GM12864 (cell line): ENCODE results near the gene ST6GALNAC6.

ENCODE experiments used
- DNase-seq: peaks from one replicate; pipeline ENCODE4 v3.0.0-alpha.2; 2011; ENCODE audit warnings: low read depth
- H3K4me3 ChIP-seq: 2 replicates; pipeline ENCODE4 v1.5.1; 2011; ENCODE audit warnings: mild to moderate bottlenecking, low read depth, low read length, control low read depth
- CTCF ChIP-seq: IDR thresholded peaks from 2 replicates; pipeline ENCODE4 v1.5.1; 2011; ENCODE audit warnings: low read depth, mild to moderate bottlenecking, moderate library complexity, low read length, control low read depth, inconsistent platforms; ENCODE audit errors: missing control alignments

The ST6GALNAC6 gene

GRCh38 chr9:127921557-127922120 is 22.2 kb upstream of the ST6GALNAC6 start:
- peak; percentile 91 for TF ChIP-seq CTCF
- DNase-seq = no peak
- peak overlapping the region; percentile 0; the same call in 1 of the 2 replicates for H3K4me3 ChIP-seq

- no peak for DNase-seq
- TF ChIP-seq CTCF = no peak
- no peak overlapping the region for H3K4me3 ChIP-seq
Observed at GRCh38 chr9:127920794-127921193, 21.4 kb upstream of the ST6GALNAC6 start.

GRCh38 chr9:127919253-127919815 is 19.9 kb upstream of the ST6GALNAC6 start:
- DNase-seq = no peak
- TF ChIP-seq CTCF = no peak
- H3K4me3 ChIP-seq = no peak overlapping the region

GRCh38 chr9:127918183-127919107 is 19.0 kb upstream of the ST6GALNAC6 start:
- peak; percentile 42 for TF ChIP-seq CTCF
- H3K4me3 ChIP-seq = no peak overlapping the region
- no peak for DNase-seq

- DNase-seq = no peak
- H3K4me3 ChIP-seq = peak overlapping the region; percentile 54
- TF ChIP-seq CTCF = no peak
Observed at GRCh38 chr9:127917603-127918002, 18.2 kb upstream of the ST6GALNAC6 start.

GRCh38 chr9:127916720-127917581 is 17.5 kb upstream of the ST6GALNAC6 start, which contains the start of gene ST6GALNAC4:
Gene ST6GALNAC4 (minus strand): TSS chr9:127917041. CDS start chr9:127916419, 622 bp downstream.
- peak within 1 kb of the TSS; percentile 92 for H3K4me3 ChIP-seq
- no peak for DNase-seq
- TF ChIP-seq CTCF = no peak
